Body of pancreas (tissue), 4 donors: ENCODE results near the gene CAPN3. TPM values are rescaled to one million over a fixed set of nuclear protein-coding genes. Genes with fewer than 3 reads are reported as not detected.

Source experiments
- ATAC-seq: fragments of 150-250 bp; one replicate; pipeline ENCODE4 v1.9.1; 2016
- DNase-seq, 4 donors: peaks; one replicate each; pipeline ENCODE4 v3.0.0-alpha.2; 2019
- H3K27ac ChIP-seq, 4 donors: fragments of 200-600 bp; sonication (generic); 1 replicate in 3 of 4; 2 replicates in 1 of 4; pipeline versions ENCODE4 v1.5.1 to v1.6.1; 2016 to 2019; ENCODE audit warnings: mild to moderate bottlenecking in 1 of 4, mixed read lengths in 1 of 4, moderate library complexity in 1 of 4
- H3K27me3 ChIP-seq, 2 donors: fragments of 200-600 bp; sonication (generic); one replicate each; pipeline ENCODE4 v1.6.0; 2016; ENCODE audit warnings: mild to moderate bottlenecking in 1 of 2
- H3K36me3 ChIP-seq, 2 donors: fragments of 200-600 bp; sonication (generic); replicated peaks in 1 of 2; 2 replicates each; pipeline ENCODE4 v1.5.1; 2016; ENCODE audit warnings: low read depth in 2 of 2; ENCODE audit not compliant: insufficient read depth in 1 of 2
- H3K4me1 ChIP-seq: fragments of 200-600 bp; sonication (generic); one replicate; pipeline ENCODE4 v1.6.0; 2016
- H3K4me3 ChIP-seq, 2 donors: fragments of 200-600 bp; sonication (generic); 1 replicate in 1 of 2; 2 replicates in 1 of 2; pipeline ENCODE4 v1.5.1; 2016 to 2019
- H3K9me3 ChIP-seq, 3 donors: fragments of 200-600 bp; sonication (generic); 1 replicate in 2 of 3; 2 replicates in 1 of 3; pipeline ENCODE4 v1.5.1; 2016
- CTCF ChIP-seq, 7 experiments: fragments of 450-650 bp in 4 of 7; fragments of 200-600 bp in 3 of 7; sonication (generic) in 3 of 7; IDR thresholded peaks; one replicate each; pipeline ENCODE4 v1.5.1; 2016 to 2019; ENCODE audit warnings: antibody characterized with exemption in 7 of 7
- POLR2A ChIP-seq, 3 donors: fragments of 450-650 bp; IDR thresholded peaks; one replicate each; pipeline ENCODE4 v1.6.1; 2016; ENCODE audit warnings: antibody characterized with exemption in 3 of 3, mild to moderate bottlenecking in 2 of 3
- WGBS, 2 donors: methylation state at CpG; one replicate each; pipeline ENCODE4 v1.1.5; 2017; 5-methylcytosine and 5-hydroxymethylcytosine counted together
- intact Hi-C: fragments of 100-400 bp; cut with DNase I; formaldehyde crosslinking; loops from one replicate; pipeline ENCODE4 v1.15.1; 2023
- total RNA-seq, 2 donors: library from RNA; depleted of rRNA; stranded (reverse); fragments of >200 nt; gene quantifications; one replicate each; pipeline ENCODE4 v1.1.0, GENCODE V29; 2016

CAPN3 gene
- total RNA-seq, 2 donors from 2014 or later = 6.3 to 9.6 TPM

GRCh38 chr15:42445551-42445950 lies 86.2 kb downstream of the CAPN3 start:
- H3K4me3 ChIP-seq = no peak overlapping the region
- no peaks in the 10 kb centered on the region for H3K4me1 ChIP-seq
- TF ChIP-seq CTCF (IDR thresholded peaks at IDR 0.05) (no peak), POLR2A (IDR thresholded peaks at IDR 0.05) (no peak)
- ATAC-seq (no peak), DNase-seq (no peak)
- H3K36me3 ChIP-seq = peaks cover 11 to 14% of the 10 kb centered on the region in 2 donors
- intact Hi-C loops = no loop called here
- no peaks in the 10 kb centered on the region for H3K27me3 ChIP-seq
- H3K9me3 ChIP-seq = no peaks in the 10 kb centered on the region
- no peak overlapping the region for H3K27ac ChIP-seq

- H3K36me3 ChIP-seq = peaks cover 11 to 21% of the 10 kb centered on the region in 2 donors
- TF ChIP-seq CTCF (IDR thresholded peaks at IDR 0.05) (no peak), POLR2A (IDR thresholded peaks at IDR 0.05) (no peak)
- H3K27ac ChIP-seq = no peak overlapping the region
- H3K27me3 ChIP-seq = no peaks in the 10 kb centered on the region
- intact Hi-C loops = no loop called here
- H3K9me3 ChIP-seq = no peaks in the 10 kb centered on the region
- H3K4me3 ChIP-seq = no peak overlapping the region
- 91% methylated on average over 2 of the region's 2 CpGs for WGBS, 2 donors
- H3K4me1 ChIP-seq = no peaks in the 10 kb centered on the region
- DNase-seq (no peak), ATAC-seq (no peak)
These were observed 88.3 kb downstream of the CAPN3 start for GRCh38 chr15:42447599-42447998.

- H3K27me3 ChIP-seq = no peaks in the 10 kb centered on the region
- intact Hi-C loops = no loop called here
- DNase-seq = no peak
- WGBS, 2 donors = 87 to 95% methylated on average over 6 of the region's 6 CpGs
- no peaks in the 10 kb centered on the region for H3K4me1 ChIP-seq
- ATAC-seq = no peak
- no peaks in the 10 kb centered on the region for H3K9me3 ChIP-seq
- H3K4me3 ChIP-seq = no peak overlapping the region
- H3K27ac ChIP-seq = no peak overlapping the region
- TF ChIP-seq CTCF (IDR thresholded peaks at IDR 0.05) = no peak
- TF ChIP-seq POLR2A (IDR thresholded peaks at IDR 0.05) = no peak
- H3K36me3 ChIP-seq = peaks cover 11 to 19% of the 10 kb centered on the region in 2 donors
These were observed 89.0 kb downstream of the CAPN3 start for GRCh38 chr15:42448281-42448680.

GRCh38 chr15:42449770-42450424 lies 90.6 kb downstream of the CAPN3 start:
- H3K27ac ChIP-seq = no peak overlapping the region
- no peak for DNase-seq
- H3K4me3 ChIP-seq = no peak overlapping the region
- intact Hi-C loops = no loop called here
- H3K27me3 ChIP-seq = no peaks in the 10 kb centered on the region
- no peaks in the 10 kb centered on the region for H3K4me1 ChIP-seq
- TF ChIP-seq CTCF (IDR thresholded peaks at IDR 0.05) (no peak), POLR2A (IDR thresholded peaks at IDR 0.05) (no peak)
- no peak for ATAC-seq
- no peaks in the 10 kb centered on the region for H3K9me3 ChIP-seq
- WGBS, 2 donors = 92 to 94% methylated on average over 13 of the region's 13 CpGs
- H3K36me3 ChIP-seq = peaks cover 6 to 19% of the 10 kb centered on the region in 2 donors

- 95 to 96% methylated on average over 4 of the region's 4 CpGs for WGBS, 2 donors
- intact Hi-C loops = no loop called here
- TF ChIP-seq POLR2A (IDR thresholded peaks at IDR 0.05) (no peak), CTCF (IDR thresholded peaks at IDR 0.05) (no peak)
- ATAC-seq (no peak), DNase-seq (no peak)
- H3K4me1 ChIP-seq = no peaks in the 10 kb centered on the region
- H3K9me3 ChIP-seq = no peaks in the 10 kb centered on the region
- no peak overlapping the region for H3K4me3 ChIP-seq
- H3K36me3 ChIP-seq = peaks cover 1 to 19% of the 10 kb centered on the region in 2 donors
- no peak overlapping the region for H3K27ac ChIP-seq
- no peaks in the 10 kb centered on the region for H3K27me3 ChIP-seq
These were observed 91.1 kb downstream of the CAPN3 start for GRCh38 chr15:42450425-42450790.
